OCI-LY7 (cell line): ENCODE results near the gene TMEM183A.

Experiments used
- EZH2phosphoT487 ChIP-seq: fragments of 200-600 bp; sonication (generic); IDR thresholded peaks from 2 replicates; pipeline ENCODE4 v1.6.1; 2018; ENCODE audit warnings: low read depth, borderline replicate concordance, mild to moderate bottlenecking, mixed run types, antibody characterized with exemption, low read length, moderate library complexity, mixed read lengths
- TF ChIP-seq, protein P1 (sequence below): fragments of 200-600 bp; sonication (generic); conservative IDR thresholded peaks from 2 replicates; pipeline ENCODE4 v1.5.1; 2014; ENCODE audit warnings: mild to moderate bottlenecking, antibody characterized with exemption, low read length, moderate library complexity, mixed read lengths

DNA sequence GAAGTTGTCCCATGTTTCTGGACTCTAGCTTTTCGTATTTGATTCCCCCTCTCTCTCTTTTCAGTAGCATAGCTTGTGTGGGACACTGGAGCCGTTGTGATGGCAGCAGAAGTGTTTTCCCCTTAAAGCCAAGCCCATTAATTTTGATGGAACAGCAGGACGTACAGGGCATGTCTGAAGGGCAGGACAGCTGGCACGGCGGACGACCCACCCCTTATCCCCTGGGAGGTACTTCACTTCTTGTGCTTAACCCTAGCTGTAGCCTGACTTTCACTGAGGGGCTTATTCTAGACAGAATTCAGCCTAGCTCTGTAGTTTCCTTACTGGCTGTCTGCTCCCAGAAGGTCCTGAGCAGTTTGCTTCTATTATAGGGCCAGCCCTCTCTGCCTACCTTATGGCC is 10.5 kb downstream of the TMEM183A start:
- TF ChIP-seq, protein P1, sequence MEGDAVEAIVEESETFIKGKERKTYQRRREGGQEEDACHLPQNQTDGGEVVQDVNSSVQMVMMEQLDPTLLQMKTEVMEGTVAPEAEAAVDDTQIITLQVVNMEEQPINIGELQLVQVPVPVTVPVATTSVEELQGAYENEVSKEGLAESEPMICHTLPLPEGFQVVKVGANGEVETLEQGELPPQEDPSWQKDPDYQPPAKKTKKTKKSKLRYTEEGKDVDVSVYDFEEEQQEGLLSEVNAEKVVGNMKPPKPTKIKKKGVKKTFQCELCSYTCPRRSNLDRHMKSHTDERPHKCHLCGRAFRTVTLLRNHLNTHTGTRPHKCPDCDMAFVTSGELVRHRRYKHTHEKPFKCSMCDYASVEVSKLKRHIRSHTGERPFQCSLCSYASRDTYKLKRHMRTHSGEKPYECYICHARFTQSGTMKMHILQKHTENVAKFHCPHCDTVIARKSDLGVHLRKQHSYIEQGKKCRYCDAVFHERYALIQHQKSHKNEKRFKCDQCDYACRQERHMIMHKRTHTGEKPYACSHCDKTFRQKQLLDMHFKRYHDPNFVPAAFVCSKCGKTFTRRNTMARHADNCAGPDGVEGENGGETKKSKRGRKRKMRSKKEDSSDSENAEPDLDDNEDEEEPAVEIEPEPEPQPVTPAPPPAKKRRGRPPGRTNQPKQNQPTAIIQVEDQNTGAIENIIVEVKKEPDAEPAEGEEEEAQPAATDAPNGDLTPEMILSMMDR, result no peak
- no peak for TF ChIP-seq EZH2phosphoT487
